Measurements from ENCODE around the gene HNRNPUL1.

HNRNPUL1 gene

GRCh38 chr19:41307090-41307875, 43.1 kb downstream of the HNRNPUL1 start:
- no peak for DNase-seq

DNA sequence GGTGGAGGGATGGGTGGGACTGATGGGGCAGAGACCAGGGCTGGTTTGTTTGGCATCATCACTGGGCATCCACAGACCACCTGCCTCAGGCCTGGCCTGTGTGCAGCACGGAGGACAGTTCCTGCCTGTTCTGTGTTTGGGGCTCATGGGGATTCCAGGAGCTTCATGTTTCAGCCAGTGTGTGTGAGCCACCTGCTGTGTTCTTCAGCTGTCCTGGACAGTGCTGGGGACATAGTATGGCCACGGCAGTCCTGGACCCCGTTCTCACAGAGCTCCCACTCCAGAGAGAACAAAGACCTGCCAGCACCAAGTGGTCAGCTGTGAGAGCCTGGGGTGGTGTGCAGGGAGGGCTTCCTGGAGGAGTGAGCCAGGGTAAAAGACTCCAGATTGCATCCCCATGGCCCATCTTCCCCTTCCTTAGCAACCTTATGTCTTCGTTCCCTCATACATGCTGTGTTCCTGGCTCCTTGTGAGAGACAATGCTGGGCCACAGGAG, 43.8 kb downstream of the HNRNPUL1 start:
- no peak for DNase-seq

DNA sequence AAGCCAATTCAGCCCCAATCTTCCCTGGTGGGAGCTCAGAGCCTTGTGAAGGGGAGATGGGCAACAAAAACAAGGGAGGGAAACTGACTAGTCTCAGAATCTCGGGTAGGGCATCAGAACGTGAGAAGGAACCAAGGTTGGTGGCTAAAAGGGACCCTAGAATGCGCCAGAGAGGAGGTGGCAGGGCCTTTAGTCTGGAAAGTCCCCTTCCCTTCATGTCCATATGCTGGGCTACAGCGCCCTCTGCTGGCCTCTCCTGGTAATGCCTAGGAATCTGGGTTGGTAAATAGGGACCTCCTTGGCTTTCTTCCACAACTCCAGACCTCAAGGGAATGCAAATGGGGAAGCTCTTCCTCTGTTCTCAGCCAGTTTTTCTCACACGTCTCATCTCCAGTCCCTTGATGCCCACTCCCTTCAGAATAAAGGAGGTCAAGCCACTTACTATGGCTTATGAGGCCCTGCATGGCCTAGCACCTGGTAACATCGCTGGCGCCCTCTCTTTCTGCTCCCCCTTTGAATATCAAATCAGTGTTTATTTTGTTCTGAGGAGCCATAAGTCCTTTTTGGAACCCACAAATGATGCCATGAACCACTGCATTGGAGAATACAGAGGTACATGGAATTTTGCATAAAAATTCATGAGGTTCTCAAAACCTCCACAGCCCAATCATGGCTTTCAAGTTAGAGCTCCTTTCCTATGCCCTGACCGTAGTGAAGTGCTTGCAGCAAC, 44.4 kb downstream of the HNRNPUL1 start:
- DNase-seq, result peak in 56 of 58 donors; percentile 29 to 99 (median 80)

GRCh38 chr19:41309180-41310032, 45.2 kb downstream of the HNRNPUL1 start:
- DNase-seq, result peak in 6 of 58 donors; percentile 28 to 48 (median 44)

DNA sequence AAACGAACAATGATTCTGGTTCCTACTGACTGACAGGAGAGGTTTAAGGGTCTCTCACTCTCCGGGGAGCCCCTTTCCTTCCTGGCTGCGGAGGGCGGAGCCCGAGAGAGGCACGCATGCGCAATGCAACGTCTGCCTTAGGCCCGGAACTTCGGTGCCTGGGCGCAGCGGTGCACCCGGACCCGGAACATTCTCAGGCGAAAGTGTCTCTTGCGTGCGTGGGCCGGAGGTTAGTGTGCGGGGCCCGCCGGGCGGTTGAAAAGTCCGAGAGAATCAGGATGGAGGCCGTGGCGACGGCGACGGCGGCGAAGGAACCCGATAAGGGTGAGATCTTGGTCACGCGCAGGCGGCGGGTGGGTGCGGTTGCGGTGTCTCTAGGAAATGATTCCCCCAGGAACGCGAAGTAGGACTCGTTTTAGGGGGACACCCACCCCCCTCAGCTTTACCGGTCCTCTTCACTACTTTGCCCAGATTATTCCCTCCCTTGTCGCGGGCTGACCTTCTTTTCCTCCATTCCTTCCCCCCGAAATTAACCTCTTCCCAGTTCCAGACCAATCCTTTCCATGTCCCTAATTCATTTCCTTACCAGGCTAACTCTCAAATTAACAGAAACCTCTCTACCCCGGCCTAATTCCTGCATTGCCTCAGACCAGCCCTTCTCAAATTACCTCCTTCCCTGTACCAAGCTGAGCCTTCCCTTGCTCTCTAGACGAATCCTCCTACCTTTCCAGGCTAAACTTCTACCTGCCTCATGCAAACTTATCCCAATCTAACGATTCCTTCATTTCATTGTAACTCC, 46.1 kb downstream of the HNRNPUL1 start, which contains the start of gene CCDC97:
Gene CCDC97, plus strand, starts transcription at position 140 of the 799 bp plus-strand sequence. Its CDS starts 139 bp downstream, at position 279.
- DNase-seq, result peak in 57 of 58 donors; percentile 58 to 95 (median 80)

GRCh38 chr19:41311072-41311471, 46.9 kb downstream of the HNRNPUL1 start:
- DNase-seq, result no peak

DNA sequence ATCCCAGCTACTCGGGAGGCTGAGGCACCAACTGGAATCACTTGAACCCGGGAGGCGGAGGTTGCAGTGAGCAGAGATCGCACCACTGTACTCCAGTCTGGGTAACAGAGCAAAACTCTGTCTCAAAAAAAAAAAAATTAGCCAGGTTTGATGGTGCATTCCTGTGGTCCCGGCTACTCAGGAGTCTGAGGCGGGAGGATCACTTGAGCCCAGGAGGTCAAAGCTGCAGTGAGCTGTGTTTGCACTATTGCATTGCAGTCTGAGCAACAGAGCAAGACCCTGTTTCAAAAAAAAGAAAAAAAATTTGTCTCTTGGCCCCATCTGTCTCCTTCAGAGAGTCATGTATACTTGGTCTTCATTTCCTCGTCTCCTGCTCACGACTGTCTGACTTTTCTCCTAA, 47.4 kb downstream of the HNRNPUL1 start:
- no peak for DNase-seq

- DNase-seq, result no peak
Measured at GRCh38 chr19:41316306-41316920, 52.2 kb downstream of the HNRNPUL1 start.

DNA sequence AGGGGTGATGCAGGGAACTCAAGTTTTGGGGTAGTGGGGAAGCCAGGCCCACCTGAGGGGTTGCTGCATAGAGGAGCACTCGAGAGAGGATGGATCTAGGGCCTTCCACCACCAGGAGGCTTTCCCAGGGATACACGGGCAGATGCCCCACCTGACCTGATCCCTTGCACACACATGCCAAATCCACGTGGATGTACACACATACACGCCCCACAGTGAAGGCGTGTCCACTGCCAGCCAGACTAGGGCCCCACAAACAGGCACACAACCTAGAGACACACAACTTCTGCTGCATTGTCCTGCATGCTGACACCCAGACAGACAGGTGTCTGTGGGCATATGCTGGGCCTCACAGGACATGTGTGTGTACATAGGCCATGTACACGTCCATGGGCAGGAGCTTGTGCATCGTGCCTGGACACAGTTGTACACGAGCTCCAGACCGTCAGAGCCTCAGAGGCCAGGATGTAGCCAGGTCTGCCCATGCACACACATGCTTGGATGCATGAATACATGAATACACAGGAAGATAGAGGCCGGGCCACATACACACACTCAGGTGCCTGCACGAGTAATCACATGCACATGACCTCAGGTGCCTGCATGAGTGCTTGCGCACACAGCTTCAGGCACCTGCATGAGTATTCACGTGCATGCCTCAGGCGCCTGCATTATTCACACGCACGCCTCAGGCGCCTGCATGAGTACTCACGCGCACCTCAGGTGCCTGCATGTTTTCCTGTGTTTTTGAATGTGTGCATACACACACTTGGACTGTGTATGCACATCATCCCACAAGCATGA, 54.7 kb downstream of the HNRNPUL1 start:
- no peak for DNase-seq

- DNase-seq, result no peak
Measured at GRCh38 chr19:41319500-41320184, 55.5 kb downstream of the HNRNPUL1 start.

GRCh38 chr19:41320185-41320518, 56.0 kb downstream of the HNRNPUL1 start:
- no peak for DNase-seq

DNA sequence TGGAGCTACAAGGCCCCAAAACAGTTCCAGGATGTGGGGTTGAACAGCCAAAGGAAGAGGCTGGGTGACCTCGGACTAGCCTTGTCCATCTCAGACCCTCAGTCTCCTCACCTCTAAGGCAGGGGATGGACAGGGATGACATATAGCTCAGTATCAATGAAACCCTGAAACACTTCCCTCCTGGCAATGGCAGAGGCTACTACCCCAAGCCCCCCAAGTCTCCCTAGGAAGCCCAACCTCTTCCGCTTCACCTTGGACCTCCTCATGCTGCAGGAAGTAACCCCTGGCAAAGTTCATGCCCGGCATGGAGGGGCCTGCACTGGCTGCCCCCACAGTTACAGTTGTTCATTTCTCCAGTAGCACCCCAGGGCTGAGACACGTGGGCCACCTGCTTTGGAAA, 56.4 kb downstream of the HNRNPUL1 start:
- DNase-seq, result no peak

DNA sequence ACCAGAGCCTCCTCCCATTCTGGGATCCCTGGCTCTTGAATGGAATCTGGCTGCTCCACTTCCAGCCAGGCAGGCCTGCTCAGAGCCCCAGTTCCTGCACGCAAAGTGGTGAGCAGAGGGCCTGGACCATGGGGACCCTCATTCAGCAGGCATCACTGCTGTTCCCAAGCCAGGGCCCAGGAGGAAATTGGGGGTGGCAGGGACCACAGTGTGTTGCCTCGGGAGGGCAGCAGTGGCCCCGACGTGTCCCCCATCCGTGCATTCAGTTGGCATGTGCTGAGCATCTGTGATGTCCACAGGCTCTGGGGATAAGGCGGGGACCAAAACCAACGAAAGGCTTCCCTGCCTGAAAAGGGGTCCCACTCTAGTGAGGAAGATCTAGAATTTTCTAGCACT, 57.0 kb downstream of the HNRNPUL1 start:
- DNase-seq, result no peak

GRCh38 chr19:41321600-41322270, 57.6 kb downstream of the HNRNPUL1 start:
- DNase-seq, result peak in 2 of 58 donors; percentile 12 to 19

DNA sequence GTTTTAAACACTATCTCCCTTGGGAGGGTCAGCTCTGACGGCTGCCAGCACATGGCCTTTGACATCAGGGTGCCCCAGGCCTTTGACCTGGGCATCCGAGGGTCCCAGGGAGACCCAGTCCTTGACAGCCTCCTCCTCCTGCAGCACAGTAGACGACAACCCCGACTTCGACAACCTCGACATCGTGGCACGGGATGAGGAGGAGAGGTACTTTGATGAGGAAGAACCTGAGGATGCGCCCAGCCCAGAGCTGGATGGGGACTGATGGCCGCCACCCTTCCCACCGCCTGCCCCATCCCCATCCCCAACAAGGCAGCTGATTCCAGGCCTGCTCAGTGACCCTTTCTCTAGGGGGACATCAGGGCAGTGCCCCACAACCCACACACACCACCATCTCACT, 58.3 kb downstream of the HNRNPUL1 start:
- DNase-seq, result no peak

- DNase-seq, result no peak
Measured at GRCh38 chr19:41323023-41323422, 58.9 kb downstream of the HNRNPUL1 start.

DNA sequence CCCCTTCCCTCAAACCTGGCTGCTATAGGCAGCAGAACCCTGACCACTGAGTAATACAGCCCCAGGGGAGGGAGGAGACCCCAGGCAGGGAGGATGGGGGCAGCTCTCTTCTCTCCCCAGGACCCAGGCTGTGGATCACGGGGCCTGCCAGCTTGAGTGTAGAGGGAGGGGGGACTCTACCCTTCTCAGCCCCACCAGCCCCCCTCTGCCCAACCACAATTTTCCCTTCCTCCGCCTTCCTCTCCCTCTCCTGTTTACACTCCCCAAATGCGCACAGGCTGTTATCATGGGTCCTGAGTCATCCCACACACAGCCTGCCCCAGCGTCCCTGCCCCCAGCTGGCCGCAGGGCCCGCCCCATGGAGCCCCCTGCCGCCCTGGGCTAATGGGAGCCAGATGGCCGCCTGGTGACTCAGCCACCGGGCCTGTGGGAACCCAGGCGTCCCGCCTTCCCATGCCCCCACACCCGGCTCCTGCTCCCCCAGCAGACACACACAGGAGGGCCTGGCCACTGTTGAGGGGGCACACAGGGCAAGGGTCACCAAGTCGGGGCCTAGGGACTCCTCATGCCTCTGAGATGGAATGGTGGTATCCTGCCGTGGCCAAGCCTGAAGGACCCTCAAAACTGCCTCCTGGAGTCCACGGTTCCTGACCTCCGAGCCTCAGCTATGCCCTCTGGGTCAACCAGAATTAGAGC, 59.4 kb downstream of the HNRNPUL1 start:
- DNase-seq, result no peak
